CD14-positive monocyte (primary cell): ENCODE results near the gene TRIM62. TPM values are rescaled to one million over a fixed set of nuclear protein-coding genes. Genes with fewer than 3 reads are reported as not detected.

Experiments used
- DNase-seq, 3 donors: peaks; one replicate each; pipeline ENCODE4 v3.0.0-alpha.2; 2011 to 2022
- H2AFZ ChIP-seq: 2 replicates; pipeline ENCODE4 v1.6.0; 2012; ENCODE audit warnings: mild to moderate bottlenecking, low read depth, low read length, inconsistent platforms; ENCODE audit not compliant: insufficient read depth, poor library complexity, severe bottlenecking
- H3K27ac ChIP-seq, 2 donors: 1 replicate in 1 of 2; 2 replicates in 1 of 2; pipeline ENCODE4 v1.5.1; 2012 to 2013; ENCODE audit warnings: low read length in 2 of 2, control low read depth in 1 of 2, inconsistent platforms in 1 of 2, low read depth in 1 of 2, mild to moderate bottlenecking in 1 of 2
- H3K27me3 ChIP-seq, 2 donors: one replicate each; pipeline versions ENCODE4 v1.6.0 to v1.6.1; 2011 to 2013; ENCODE audit warnings: low read length in 2 of 2; ENCODE audit not compliant: control insufficient read depth in 2 of 2, insufficient read depth in 2 of 2
- H3K36me3 ChIP-seq, 2 donors: replicated peaks in 1 of 2; 1 replicate in 1 of 2; 2 replicates in 1 of 2; pipeline versions ENCODE4 v1.5.1 to v1.6.1; 2012 to 2013; ENCODE audit warnings: low read length in 2 of 2, control low read depth in 1 of 2, inconsistent platforms in 1 of 2, mild to moderate bottlenecking in 1 of 2; ENCODE audit not compliant: insufficient read depth in 2 of 2, control insufficient read depth in 1 of 2
- H3K4me1 ChIP-seq, 2 donors: 1 replicate in 1 of 2; 2 replicates in 1 of 2; pipeline versions ENCODE4 v1.5.1 to v1.6.1; 2012 to 2013; ENCODE audit warnings: low read length in 2 of 2, control low read depth in 1 of 2, inconsistent platforms in 1 of 2, mild to moderate bottlenecking in 1 of 2, moderate library complexity in 1 of 2; ENCODE audit not compliant: insufficient read depth in 2 of 2, control insufficient read depth in 1 of 2
- H3K4me2 ChIP-seq: replicated peaks from 2 replicates; pipeline ENCODE3; 2012; ENCODE audit warnings: low read length, moderate library complexity, mild to moderate bottlenecking; ENCODE audit not compliant: poor library complexity, severe bottlenecking; ENCODE audit errors: extremely low read depth
- H3K4me3 ChIP-seq, 3 experiments: fragments of 200-600 bp in 1 of 3; sonication (generic) in 1 of 3; replicated peaks in 1 of 3; 1 replicate in 2 of 3; 2 replicates in 1 of 3; pipeline ENCODE4 v1.5.1; 2011 to 2013; ENCODE audit warnings: low read length in 3 of 3, mild to moderate bottlenecking in 3 of 3, control low read depth in 2 of 3, low read depth in 2 of 3, inconsistent platforms in 1 of 3, moderate library complexity in 1 of 3
- H3K79me2 ChIP-seq: 2 replicates; pipeline ENCODE4 v1.6.0; 2012; ENCODE audit warnings: mild to moderate bottlenecking, control low read depth, inconsistent platforms, low read length, moderate library complexity; ENCODE audit not compliant: insufficient read depth
- H3K9ac ChIP-seq: 2 replicates; pipeline ENCODE4 v1.6.0; 2017; ENCODE audit warnings: low read length, mild to moderate bottlenecking; ENCODE audit not compliant: insufficient read depth, poor library complexity, severe bottlenecking
- H3K9me3 ChIP-seq, 2 donors: replicated peaks in 1 of 2; 1 replicate in 1 of 2; 2 replicates in 1 of 2; pipeline versions ENCODE4 v1.5.1 to v1.6.1; 2012 to 2013; ENCODE audit warnings: low read length in 2 of 2, control low read depth in 1 of 2; ENCODE audit not compliant: control insufficient read depth in 1 of 2, insufficient read depth in 1 of 2
- H4K20me1 ChIP-seq: 2 replicates; pipeline ENCODE4 v1.6.0; 2012; ENCODE audit warnings: mild to moderate bottlenecking, low read length, control low read depth, moderate library complexity; ENCODE audit not compliant: insufficient read depth
- H3K27ac Mint-ChIP-seq, 7 donors: one replicate each; pipeline ENCODE4 v1.8.0; 2020; ENCODE audit warnings: mild to moderate bottlenecking in 7 of 7, mixed read lengths in 7 of 7, moderate library complexity in 6 of 7, inconsistent platforms in 2 of 7
- H3K27me3 Mint-ChIP-seq, 3 donors: one replicate each; pipeline ENCODE4 v1.8.0; 2021 to 2022; ENCODE audit warnings: low read depth in 3 of 3, mild to moderate bottlenecking in 3 of 3, mixed read lengths in 3 of 3, moderate library complexity in 3 of 3, inconsistent platforms in 1 of 3
- H3K36me3 Mint-ChIP-seq, 2 donors: one replicate each; pipeline ENCODE4 v1.8.0; 2020; ENCODE audit warnings: mixed read lengths in 2 of 2, inconsistent platforms in 1 of 2, mild to moderate bottlenecking in 1 of 2
- H3K4me1 Mint-ChIP-seq: one replicate; pipeline ENCODE4 v1.8.0; 2020; ENCODE audit warnings: mild to moderate bottlenecking, mixed read lengths
- H3K4me3 Mint-ChIP-seq, 2 donors: one replicate each; pipeline ENCODE4 v1.8.0; 2020; ENCODE audit warnings: mild to moderate bottlenecking in 2 of 2, mixed read lengths in 2 of 2, moderate library complexity in 1 of 2
- H3K9me3 Mint-ChIP-seq, 7 donors: one replicate each; pipeline ENCODE4 v1.8.0; 2020 to 2022; ENCODE audit warnings: mixed read lengths in 7 of 7, mild to moderate bottlenecking in 6 of 7, moderate library complexity in 6 of 7, inconsistent platforms in 2 of 7
- WGBS: methylation state at CpG from one replicate; pipeline ENCODE4 v1.1.5; 2013; ENCODE audit warnings: missing lambda C conversion rate; ENCODE audit not compliant: insufficient coverage; 5-methylcytosine and 5-hydroxymethylcytosine counted together
- intact Hi-C, 2 donors: fragments of 100-400 bp; cut with micrococcal nuclease; formaldehyde crosslinking; loops; one replicate each; pipeline versions ENCODE4 v1.15.0 to v1.15.1; 2023
- polyA plus RNA-seq, 3 donors: library from polyadenylated mRNA; depleted of rRNA in 1 of 3; unstranded in 2 of 3; stranded (reverse) in 1 of 3; fragments of 300-500 nt in 2 of 3; fragments of >200 nt in 1 of 3; fragmentation: Illumina TruSeq in 2 of 3; gene quantifications; 1 replicate in 2 of 3; 2 replicates in 1 of 3; pipeline ENCODE4 v1.2.3, GENCODE V29; 2012 to 2021
- TF ChIP-seq, protein P1 (sequence below): fragments of 200-600 bp; IDR thresholded peaks from one replicate; pipeline ENCODE4 v1.8.0; 2022; ENCODE audit warnings: antibody characterized with exemption, mild to moderate bottlenecking

Gene TRIM62
- polyA plus RNA-seq, 3 donors: 1.7 to 8.1 (median 2.1) TPM

DNA sequence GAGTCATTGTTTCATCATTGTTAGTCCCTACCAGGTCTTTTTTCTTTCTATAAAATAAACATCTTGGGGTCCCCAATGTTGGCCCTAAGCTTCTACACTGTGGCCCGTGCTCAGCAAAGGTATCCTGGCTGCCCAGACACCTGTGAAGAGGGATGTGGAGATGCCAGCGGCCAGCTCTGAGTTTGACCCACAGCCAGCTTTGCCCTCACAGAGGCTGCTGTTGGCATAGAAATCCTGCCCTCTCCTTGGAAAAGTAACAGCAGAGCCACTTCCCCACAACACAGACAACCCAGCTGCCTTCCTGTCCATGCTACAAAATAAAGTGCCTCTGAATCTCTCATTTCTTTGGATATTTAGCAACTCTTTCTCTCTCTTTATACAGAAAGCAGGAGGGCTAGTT, 6.0 kb downstream of the TRIM62 start:
- H3K27ac ChIP-seq: no peak overlapping the region
- peaks cover 5 to 8% of the 10 kb centered on the region in 2 donors for H3K4me1 ChIP-seq
- Mint-ChIP-seq H3K4me3 (no peak overlapping the region), H3K36me3 (peaks cover 19 to 29% of the 10 kb centered on the region in 2 donors), H3K9me3 (peaks cover 0 to 2% (median 0%) of the 10 kb centered on the region in 7 donors), H3K4me1 (peaks cover 11% of the 10 kb centered on the region), H3K27me3 (peaks cover 0 to 2% (median 2%) of the 10 kb centered on the region in 3 donors), H3K27ac (no peak overlapping the region)
- intact Hi-C loops: no loop called here
- H2AFZ ChIP-seq: no peak overlapping the region
- H3K4me3 ChIP-seq: no peak overlapping the region
- peaks cover 39% of the 10 kb centered on the region for H4K20me1 ChIP-seq
- H3K4me2 ChIP-seq: no peak overlapping the region
- no peak for DNase-seq
- H3K36me3 ChIP-seq: peaks cover 0 to 6% of the 10 kb centered on the region in 2 donors
- 83% methylated on average over 1 of the region's 2 CpGs for WGBS
- no peaks in the 10 kb centered on the region for H3K27me3 ChIP-seq
- H3K9me3 ChIP-seq: no peaks in the 10 kb centered on the region
- TF ChIP-seq, protein P1, sequence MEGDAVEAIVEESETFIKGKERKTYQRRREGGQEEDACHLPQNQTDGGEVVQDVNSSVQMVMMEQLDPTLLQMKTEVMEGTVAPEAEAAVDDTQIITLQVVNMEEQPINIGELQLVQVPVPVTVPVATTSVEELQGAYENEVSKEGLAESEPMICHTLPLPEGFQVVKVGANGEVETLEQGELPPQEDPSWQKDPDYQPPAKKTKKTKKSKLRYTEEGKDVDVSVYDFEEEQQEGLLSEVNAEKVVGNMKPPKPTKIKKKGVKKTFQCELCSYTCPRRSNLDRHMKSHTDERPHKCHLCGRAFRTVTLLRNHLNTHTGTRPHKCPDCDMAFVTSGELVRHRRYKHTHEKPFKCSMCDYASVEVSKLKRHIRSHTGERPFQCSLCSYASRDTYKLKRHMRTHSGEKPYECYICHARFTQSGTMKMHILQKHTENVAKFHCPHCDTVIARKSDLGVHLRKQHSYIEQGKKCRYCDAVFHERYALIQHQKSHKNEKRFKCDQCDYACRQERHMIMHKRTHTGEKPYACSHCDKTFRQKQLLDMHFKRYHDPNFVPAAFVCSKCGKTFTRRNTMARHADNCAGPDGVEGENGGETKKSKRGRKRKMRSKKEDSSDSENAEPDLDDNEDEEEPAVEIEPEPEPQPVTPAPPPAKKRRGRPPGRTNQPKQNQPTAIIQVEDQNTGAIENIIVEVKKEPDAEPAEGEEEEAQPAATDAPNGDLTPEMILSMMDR: no peak
- no peaks in the 10 kb centered on the region for H3K79me2 ChIP-seq
- no peak overlapping the region for H3K9ac ChIP-seq

DNA sequence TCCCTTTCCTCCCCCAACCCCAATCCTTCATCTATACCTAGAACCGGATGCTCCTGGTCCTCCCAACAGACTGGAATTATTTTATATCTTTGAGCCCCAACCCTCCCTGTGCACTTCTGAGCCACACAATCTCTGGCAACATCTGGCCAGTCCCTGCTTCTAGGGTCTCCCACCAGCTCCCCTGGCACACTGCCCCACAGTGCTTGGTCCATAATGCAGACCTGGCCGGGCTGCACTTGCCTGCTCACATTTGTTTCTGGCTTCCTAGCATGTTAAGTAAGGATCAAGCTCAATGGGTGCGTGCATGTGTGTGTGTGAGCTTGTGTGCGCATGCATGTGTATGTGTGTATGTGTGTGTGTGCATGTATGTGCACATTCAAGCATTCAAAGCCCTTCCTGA, 8.8 kb downstream of the TRIM62 start:
- Mint-ChIP-seq H3K4me1 (no peaks in the 10 kb centered on the region), H3K27ac (no peak overlapping the region), H3K9me3 (no peaks in the 10 kb centered on the region), H3K36me3 (peaks cover 15 to 23% of the 10 kb centered on the region in 2 donors), H3K4me3 (no peak overlapping the region), H3K27me3 (peaks cover 0 to 2% (median 0%) of the 10 kb centered on the region in 3 donors)
- Histone ChIP-seq H3K36me3 (peaks cover 0 to 1% of the 10 kb centered on the region in 2 donors), H3K4me3 (no peak overlapping the region), H3K79me2 (no peaks in the 10 kb centered on the region), H3K27me3 (no peaks in the 10 kb centered on the region), H4K20me1 (peaks cover 28% of the 10 kb centered on the region), H3K9me3 (no peaks in the 10 kb centered on the region), H3K4me2 (no peak overlapping the region), H3K9ac (no peak overlapping the region), H3K4me1 (no peaks in the 10 kb centered on the region), H2AFZ (no peak overlapping the region), H3K27ac (no peak overlapping the region)
- TF ChIP-seq, protein P1: no peak
- 33% methylated on average over 2 of the region's 4 CpGs for WGBS
- intact Hi-C loops: no loop called here
- DNase-seq: no peak
